Measurements from ENCODE around the gene SPTY2D1.

DNA sequence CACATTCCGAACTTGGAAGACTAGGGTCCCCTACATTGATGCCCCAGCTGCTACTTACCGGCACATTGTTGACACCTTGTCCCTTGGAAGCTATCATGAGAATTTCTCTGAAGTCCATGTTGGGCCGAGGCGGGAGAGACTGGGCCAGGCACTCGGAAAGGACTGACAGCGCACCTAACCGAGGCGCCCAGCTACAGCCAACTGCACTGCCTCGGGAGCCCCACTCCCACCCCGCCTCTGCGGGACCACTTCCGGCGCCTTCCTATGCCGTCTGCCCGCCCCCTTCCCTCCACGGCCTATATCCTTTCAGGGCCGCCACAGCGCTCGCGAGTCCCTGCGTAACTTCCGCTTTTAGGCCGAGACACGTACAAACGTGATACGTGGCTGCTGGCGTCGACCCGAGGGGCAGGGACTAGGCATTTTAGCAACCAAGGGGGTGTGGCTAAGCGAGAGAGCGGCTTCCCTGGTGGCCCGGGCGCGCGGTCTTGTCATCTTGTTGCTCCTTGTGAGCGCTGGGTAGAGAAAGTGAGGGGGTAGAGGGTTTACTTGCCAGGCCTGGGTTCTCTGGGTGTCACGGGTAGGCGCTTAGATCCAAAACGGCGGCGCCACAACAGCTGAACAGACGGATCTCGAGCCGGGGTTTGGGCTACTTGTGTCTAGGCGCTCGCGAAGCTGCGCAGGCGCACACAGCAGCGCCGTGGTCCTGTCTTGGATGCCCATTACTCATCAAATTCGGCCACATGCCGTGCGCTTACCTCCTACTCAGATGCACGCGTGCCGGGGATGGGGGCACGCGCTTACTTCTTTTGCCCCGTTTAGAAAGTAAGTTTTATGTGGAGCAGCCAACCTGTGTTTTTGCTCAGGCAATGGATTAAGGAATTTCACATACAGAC is at the start of gene SPTY2D1:
- TF ChIP-seq POLR2AphosphoS5 (IDR thresholded peaks at IDR 0.05; ENCODE audit: low read depth, low read length) (peak; percentile 92), POLR2A (IDR thresholded peaks at IDR 0.05; ENCODE audit: low read depth, low read length) (peak; percentile 95), TAF1 (IDR thresholded peaks at IDR 0.05; ENCODE audit: low read depth, low read length) (peak; percentile 90), SPI1 (IDR thresholded peaks at IDR 0.05; ENCODE audit: low read depth, low read length) (0 out of 2 replicates have a peak, but pooled peaks have one; percentile 21), POU2F2 (IDR thresholded peaks at IDR 0.05; ENCODE audit: low read depth, low read length) (peak; percentile 61; the same call in 1 of the 2 replicates), PAX5 (IDR thresholded peaks at IDR 0.05; ENCODE audit: insufficient read depth, low read length, severe bottlenecking) (no peak)
